ENCODE measurements around the gene RPL7L1. TPM values are rescaled to one million over a fixed set of nuclear protein-coding genes. Genes with fewer than 3 reads are reported as not detected.

Gene RPL7L1
- polyA plus RNA-seq, 3 donors, result 110 to 123 (median 119) TPM

DNA sequence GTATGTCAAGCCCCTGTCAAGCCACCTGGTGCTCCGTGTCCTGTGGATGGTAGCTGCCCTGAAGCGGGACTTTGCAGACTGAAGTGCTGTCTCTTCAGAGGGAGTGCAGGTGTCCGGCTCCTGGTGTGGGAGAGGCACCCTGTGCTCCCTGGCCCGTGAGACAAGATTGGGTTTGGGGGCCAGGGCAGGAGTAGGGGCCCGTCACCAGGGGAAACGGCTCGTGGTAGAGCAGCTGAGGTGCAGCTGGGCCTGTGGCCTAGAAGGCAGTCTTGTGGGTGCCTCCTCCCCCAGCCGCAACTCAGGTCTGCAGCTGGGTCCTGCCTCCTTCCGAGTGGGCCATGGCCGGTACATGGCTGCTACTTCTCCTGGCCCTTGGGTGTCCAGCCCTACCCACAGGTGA lies 36.3 kb downstream of the RPL7L1 start, which contains the start of gene PTCRA:
Gene PTCRA, plus strand, starts transcription at position 322 of the 400 bp plus-strand sequence. Its CDS starts 17 bp downstream, at position 339.
- DNase-seq (ENCODE audit: extremely low read depth in 1 of 11, low read depth in 9 of 11, low spot score in 4 of 11), result no peak

DNA sequence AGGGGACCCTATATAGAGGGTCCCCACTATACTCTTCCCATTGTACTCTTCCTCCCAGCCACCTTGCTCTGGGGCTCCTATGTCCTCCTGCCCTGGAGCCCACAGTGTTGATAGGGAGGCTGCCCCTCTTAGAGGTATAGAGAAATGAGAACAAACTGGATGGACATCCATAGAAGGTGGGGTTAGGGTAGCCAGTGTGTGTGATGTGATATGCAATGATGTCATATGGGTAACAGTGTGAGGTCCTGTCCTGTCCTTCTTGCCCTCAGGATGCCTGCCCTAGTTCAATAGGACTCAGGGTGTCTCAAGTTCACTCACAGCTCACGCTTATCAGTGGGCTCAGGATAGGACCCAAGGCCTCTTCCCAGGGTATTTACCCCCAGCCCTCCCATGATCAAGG lies 36.9 kb downstream of the RPL7L1 start:
- DNase-seq (ENCODE audit: extremely low read depth in 1 of 11, low read depth in 9 of 11, low spot score in 4 of 11), result no peak

DNA sequence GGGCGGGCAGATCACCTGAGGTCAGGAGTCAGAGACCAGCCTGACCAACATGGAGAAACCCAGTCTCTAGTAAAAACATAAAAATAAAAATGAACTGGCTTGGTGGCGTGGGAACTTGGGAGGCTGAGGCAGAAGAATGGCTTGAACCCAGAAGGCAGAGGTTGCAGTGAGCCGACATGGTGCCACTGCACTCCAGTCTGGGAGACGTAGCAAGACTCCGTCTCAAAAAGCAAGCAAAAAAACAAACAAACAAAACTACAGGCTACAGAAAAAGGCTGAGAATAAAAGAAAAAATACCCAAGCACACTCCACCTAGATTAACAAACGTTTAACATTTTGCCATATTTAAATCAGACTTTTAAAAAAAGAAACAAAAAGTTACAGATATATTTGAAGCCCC lies 42.4 kb downstream of the RPL7L1 start:
- no peak for DNase-seq (ENCODE audit: extremely low read depth in 1 of 11, low read depth in 9 of 11, low spot score in 4 of 11)

DNA sequence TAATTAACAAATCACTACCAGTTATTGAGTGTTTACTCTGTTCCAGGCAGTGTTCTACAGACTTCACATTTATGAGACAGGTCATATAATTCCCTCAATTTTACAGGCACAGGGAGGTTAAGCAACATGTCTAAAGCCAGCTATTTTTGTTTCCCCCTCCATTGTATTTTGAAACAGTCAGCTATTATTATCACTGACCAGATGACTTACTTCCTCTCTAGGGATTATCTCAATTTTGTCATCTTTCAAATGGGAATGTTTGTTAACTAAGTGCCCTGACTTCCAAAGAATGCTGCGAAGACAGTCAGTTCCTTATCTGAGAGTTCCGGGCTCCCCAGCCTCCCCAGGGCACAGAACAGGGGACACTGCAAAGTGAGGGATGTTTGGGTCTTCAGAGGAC lies 44.2 kb downstream of the RPL7L1 start:
- no peak for DNase-seq (ENCODE audit: extremely low read depth in 1 of 11, low read depth in 9 of 11, low spot score in 4 of 11)

DNA sequence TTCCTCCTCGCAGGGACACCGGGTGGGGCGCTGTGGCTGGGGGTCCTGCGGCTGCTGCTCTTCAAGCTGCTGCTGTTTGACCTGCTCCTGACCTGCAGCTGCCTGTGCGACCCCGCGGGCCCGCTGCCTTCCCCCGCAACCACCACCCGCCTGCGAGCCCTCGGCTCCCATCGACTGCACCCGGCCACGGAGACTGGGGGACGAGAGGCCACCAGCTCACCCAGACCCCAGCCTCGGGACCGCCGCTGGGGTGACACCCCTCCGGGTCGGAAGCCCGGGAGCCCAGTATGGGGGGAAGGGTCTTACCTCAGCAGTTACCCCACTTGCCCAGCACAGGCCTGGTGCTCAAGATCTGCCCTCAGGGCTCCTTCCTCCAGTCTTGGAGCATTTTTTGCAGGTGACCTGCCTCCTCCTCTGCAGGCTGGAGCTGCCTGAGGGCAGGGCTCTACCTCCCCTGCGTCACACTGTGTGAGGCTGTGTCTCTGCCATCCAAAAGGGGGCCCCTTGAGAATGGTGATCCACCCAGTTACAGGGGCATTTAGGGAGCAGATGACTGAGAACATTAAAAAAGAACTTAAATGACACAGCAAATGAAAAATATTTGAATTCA lies 45.9 kb downstream of the RPL7L1 start:
- no peak for DNase-seq (ENCODE audit: extremely low read depth in 1 of 11, low read depth in 9 of 11, low spot score in 4 of 11)

DNA sequence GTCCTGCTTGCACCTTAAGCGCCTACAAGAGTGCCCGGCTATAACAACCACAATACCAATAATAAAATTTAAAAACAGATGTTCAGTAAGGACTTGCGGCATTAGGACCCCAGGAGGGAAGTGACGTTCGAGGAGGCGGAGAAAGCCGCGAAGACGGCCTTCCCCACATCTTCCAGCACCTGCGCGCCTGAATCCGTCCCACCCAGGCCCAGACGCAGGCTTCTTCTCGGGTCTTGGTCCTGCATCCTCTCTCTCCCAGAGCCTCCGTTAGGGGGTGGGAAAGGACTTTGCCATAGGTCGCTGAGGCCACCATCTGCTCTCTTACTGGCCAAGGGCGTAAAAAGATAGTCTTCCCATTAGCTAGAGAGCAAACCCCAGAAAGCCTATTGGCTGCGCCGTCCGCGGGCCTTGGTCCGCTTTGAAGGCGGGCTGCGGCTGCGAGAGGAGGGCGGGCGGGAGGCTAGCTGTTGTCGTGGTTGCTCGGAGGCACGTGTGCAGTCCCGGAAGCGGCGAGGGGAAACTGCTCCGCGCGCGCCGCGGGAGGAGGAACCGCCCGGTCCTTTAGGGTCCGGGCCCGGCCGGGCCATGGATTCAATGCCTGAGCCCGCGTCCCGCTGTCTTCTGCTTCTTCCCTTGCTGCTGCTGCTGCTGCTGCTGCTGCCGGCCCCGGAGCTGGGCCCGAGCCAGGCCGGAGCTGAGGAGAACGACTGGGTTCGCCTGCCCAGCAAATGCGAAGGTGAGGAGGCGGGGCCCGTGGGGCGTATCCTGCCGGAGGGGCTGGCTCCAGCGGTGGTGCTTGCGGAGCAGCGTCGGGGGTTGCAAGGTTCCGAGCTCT lies 49.8 kb downstream of the RPL7L1 start, which contains the start of gene CNPY3:
Gene CNPY3, plus strand, starts transcription at position 495 of the 835 bp plus-strand sequence. Its CDS starts 91 bp downstream, at position 586.
- DNase-seq (ENCODE audit: extremely low read depth in 1 of 11, low read depth in 9 of 11, low spot score in 4 of 11), result peak; percentile 87 to 94 (median 89)

DNA sequence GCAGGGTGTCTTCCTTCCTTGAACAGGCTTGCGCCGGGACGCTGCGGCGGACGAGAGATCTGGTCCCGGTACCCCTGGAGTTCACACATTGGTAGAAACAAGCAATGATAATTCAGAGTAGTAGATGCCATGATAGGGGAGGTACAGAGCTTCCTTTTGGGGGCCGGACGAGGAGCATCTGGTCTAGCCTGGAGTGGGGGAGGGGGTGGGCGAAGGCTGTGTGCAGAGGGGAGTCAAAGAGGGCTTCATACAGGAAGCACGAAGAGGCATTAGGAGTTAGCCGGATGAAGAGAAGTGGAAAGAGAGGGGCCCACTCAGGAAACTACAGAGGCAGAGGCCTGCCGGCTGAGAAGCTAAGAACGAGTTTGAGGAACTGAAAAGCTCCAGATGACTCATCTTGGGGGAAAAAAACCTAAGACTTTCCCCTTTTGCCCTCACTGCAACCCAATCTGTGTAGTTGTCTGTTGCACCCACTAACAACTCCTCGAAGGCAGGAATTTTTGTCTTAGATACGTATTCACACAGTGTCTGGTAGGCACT lies 50.5 kb downstream of the RPL7L1 start:
- peak in 8 of 11 donors; percentile 44 to 67 (median 54) for DNase-seq (ENCODE audit: extremely low read depth in 1 of 11, low read depth in 9 of 11, low spot score in 4 of 11)

DNA sequence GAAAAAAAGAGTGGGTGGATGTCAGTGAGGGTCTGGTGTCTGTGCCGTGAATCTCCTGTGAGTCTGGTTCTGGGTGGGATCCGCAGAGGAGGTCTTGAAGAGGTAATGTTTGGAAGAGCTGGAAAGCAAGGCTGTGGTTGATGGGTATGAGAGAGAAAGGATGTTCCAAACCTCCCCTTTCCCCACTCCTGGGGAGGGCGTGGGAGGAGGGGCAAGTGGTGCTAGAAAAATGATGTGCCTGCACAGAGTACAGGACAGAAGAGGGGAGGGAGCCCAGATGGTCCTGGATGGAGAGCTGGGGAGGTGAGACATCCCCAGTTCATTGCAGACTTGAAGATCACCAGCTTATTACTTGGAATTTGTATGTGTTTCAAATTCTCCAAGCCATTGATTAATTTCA lies 53.0 kb downstream of the RPL7L1 start:
- DNase-seq (ENCODE audit: extremely low read depth in 1 of 11, low read depth in 9 of 11, low spot score in 4 of 11), result no peak

DNA sequence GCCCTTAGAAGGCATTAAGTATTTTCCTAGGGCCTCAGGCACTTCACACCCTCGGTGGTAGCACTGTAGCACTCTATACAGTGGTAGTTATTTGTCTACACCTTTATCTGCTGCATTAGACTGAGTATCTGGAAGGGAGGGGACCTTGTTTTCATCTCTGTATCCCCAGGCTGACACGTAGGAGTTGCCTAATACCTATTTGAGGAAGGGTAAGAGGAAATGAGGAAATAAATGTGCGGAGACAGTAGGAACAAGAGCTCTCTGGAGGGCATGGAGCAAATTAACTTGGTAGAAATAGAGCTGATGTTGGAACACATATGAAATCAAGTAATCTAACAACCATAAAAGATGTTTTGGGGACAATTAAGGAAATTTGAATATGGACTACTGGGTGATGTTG lies 53.8 kb downstream of the RPL7L1 start:
- DNase-seq (ENCODE audit: extremely low read depth in 1 of 11, low read depth in 9 of 11, low spot score in 4 of 11), result no peak

DNA sequence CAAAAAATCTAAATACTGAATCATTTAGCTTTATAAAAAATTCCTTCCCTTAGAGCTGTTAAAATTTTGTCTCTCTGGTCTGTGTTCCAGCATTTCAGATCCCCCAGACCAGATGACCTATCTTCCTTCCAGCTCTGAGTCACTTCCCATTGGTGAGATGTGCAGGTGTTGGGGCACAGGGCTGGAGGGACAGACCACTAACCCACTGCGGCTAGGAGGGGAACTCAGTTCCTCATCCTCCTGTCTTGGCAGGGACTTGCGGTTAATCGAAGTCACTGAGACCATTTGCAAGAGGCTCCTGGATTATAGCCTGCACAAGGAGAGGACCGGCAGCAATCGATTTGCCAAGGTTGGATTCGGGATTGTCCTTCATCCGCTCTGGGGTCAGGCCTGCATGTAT lies 55.9 kb downstream of the RPL7L1 start:
- no peak for DNase-seq (ENCODE audit: extremely low read depth in 1 of 11, low read depth in 9 of 11, low spot score in 4 of 11)

DNA sequence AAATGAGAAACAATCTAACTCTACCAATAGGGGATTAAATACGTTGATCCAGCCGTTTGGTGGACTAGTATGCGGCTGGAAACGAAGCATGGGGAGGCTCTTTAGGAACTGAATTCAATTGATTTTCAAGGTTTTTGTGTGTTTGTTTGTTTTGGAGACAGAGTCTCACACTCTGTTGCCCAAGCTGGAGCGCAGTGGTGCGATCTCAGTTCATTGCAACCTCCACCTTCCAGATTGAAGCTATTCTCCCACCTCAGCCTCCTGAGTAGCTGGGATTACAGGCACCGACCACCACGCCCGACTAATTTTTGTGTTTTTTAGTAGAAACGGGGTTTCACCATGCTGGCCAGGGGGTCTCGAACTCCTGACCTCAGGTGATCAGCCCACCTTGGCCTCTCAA lies 57.0 kb downstream of the RPL7L1 start:
- no peak for DNase-seq (ENCODE audit: extremely low read depth in 1 of 11, low read depth in 9 of 11, low spot score in 4 of 11)

DNA sequence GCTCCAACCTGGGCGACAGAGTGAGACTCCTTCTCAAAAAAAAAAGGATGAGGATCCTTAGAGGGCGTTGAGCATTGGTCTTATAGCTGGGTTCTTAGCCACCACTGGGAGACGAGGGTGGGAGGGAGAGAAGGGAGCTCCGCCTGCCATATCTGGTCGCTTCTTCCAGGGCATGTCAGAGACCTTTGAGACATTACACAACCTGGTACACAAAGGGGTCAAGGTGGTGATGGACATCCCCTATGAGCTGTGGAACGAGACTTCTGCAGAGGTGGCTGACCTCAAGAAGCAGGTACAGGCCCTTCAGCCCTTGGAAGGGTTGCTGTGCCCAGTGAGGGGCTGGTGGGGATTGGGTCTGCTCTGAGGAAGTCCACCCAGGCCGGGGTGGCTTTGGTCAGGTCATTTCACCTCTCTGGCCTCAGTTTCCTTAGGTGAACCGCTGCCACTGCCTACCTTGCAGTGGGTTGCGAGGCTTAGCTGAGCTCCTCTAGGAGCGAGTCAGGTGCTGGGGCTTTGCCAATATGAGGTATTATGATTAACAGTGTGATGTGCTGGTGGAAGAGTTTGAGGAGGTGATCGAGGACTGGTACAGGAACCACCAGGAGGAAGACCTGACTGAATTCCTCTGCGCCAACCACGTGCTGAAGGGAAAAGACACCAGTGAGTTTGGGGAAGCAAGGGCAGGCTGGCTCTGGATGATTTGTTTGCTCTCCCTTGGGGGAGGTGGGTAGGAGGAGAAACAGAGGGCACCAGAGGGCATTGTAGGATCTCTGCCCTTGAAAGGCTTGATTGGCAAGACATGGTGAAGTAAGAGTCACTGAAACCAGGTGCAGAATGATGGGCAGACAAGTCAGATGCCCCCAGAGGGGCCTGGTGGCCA lies 58.4 kb downstream of the RPL7L1 start:
- no peak for DNase-seq (ENCODE audit: extremely low read depth in 1 of 11, low read depth in 9 of 11, low spot score in 4 of 11)

DNA sequence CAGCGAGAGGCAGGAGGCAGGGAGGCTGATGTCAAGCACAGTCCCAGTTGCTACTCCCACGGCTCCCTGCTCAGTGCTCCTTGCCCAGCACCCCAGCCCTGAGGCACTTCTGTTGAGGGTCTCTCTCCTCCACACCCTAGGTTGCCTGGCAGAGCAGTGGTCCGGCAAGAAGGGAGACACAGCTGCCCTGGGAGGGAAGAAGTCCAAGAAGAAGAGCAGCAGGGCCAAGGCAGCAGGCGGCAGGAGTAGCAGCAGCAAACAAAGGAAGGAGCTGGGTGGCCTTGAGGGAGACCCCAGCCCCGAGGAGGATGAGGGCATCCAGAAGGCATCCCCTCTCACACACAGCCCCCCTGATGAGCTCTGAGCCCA lies 59.0 kb downstream of the RPL7L1 start:
- no peak for DNase-seq (ENCODE audit: extremely low read depth in 1 of 11, low read depth in 9 of 11, low spot score in 4 of 11)

DNA sequence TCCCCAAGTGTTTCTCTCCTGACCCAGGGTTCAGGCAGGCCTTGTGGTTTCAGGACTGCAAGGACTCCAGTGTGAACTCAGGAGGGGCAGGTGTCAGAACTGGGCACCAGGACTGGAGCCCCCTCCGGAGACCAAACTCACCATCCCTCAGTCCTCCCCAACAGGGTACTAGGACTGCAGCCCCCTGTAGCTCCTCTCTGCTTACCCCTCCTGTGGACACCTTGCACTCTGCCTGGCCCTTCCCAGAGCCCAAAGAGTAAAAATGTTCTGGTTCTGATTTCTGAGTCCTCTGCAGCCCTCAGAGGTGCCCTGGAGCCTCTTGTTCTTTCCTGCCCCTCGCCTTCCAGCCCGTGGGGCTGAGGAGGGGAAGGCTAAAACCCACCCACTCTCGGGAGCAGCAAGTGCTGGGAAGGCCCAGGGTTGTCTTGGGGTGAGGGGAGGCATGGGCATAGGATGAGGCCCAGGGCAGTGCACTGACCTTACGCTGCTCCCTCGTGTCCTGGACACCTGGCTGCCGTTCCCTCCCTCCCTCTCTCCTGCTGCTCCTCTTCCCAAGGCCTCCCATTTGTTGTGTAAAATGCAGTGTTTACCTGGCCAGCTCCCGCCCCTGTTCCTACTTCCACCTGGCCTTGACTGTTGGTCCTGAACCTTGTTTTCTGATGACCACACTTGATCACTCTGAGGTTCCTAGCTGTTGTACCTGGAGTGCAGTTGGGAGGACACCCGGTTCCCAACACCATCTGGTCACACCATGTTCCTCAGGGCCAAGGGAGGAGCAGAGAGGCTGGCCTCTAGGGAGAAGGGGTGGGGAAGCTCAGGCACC lies 59.8 kb downstream of the RPL7L1 start:
- no peak for DNase-seq (ENCODE audit: extremely low read depth in 1 of 11, low read depth in 9 of 11, low spot score in 4 of 11)

Other genes with a start within 250 kb of the RPL7L1 start
- gene PRPH2, start 157.0 kb upstream of the RPL7L1 start, polyA plus RNA-seq (ENCODE audit: insufficient read length in 3 of 3), result 1 to 10 TPM; 2.3 to 3.6 (median 3.0) TPM
- 10 to 100 TPM; 21.5 to 26.2 (median 23.4) TPM for gene TBCC, start 133.5 kb upstream of the RPL7L1 start, polyA plus RNA-seq (ENCODE audit: insufficient read length in 3 of 3)
- 10 to 100 TPM; 14.8 to 17.0 (median 15.6) TPM for gene BICRAL, start 97.6 kb upstream of the RPL7L1 start, polyA plus RNA-seq (ENCODE audit: insufficient read length in 3 of 3)
- gene PTCRA, start 36.4 kb downstream of the RPL7L1 start, polyA plus RNA-seq (ENCODE audit: insufficient read length in 3 of 3), result under 1 TPM in 2 of 3 donors, not detected in 1; 0.25 to 0.40 TPM
- gene CNPY3, start 49.9 kb downstream of the RPL7L1 start, polyA plus RNA-seq (ENCODE audit: insufficient read length in 3 of 3), result 10 to 100 TPM; 53.7 to 66.1 (median 60.7) TPM
- 1 to 10 TPM in 1 of 3 donors, under 1 TPM in 2; 0.95 to 2.6 (median 0.98) TPM for gene GNMT, start 81.1 kb downstream of the RPL7L1 start, polyA plus RNA-seq (ENCODE audit: insufficient read length in 3 of 3)
- gene PEX6, start 99.6 kb downstream of the RPL7L1 start, polyA plus RNA-seq (ENCODE audit: insufficient read length in 3 of 3), result 10 to 100 TPM; 23.2 to 32.2 (median 23.4) TPM
- gene PPP2R5D, start 105.0 kb downstream of the RPL7L1 start, polyA plus RNA-seq (ENCODE audit: insufficient read length in 3 of 3), result 10 to 100 TPM; 51.0 to 66.3 (median 64.0) TPM
- gene MEA1, start 134.3 kb downstream of the RPL7L1 start, polyA plus RNA-seq (ENCODE audit: insufficient read length in 3 of 3), result 10 to 100 TPM; 80.8 to 98.4 (median 81.0) TPM
- gene KLHDC3, start 134.6 kb downstream of the RPL7L1 start, polyA plus RNA-seq (ENCODE audit: insufficient read length in 3 of 3), result 100 to 1,000 TPM in 1 of 3 donors, 10 to 100 TPM in 2; 91.7 to 104 (median 96.0) TPM
- 10 to 100 TPM; 58.0 to 62.7 (median 62.6) TPM for gene RRP36, start 142.0 kb downstream of the RPL7L1 start, polyA plus RNA-seq (ENCODE audit: insufficient read length in 3 of 3)
- 10 to 100 TPM; 47.5 to 57.8 (median 57.7) TPM for gene CUL7, start 174.2 kb downstream of the RPL7L1 start, polyA plus RNA-seq (ENCODE audit: insufficient read length in 3 of 3)
- 10 to 100 TPM; 46.8 to 73.4 (median 64.4) TPM for gene MRPL2, start 179.8 kb downstream of the RPL7L1 start, polyA plus RNA-seq (ENCODE audit: insufficient read length in 3 of 3)
- 10 to 100 TPM; 53.8 to 79.3 (median 57.6) TPM for gene KLC4, start 180.0 kb downstream of the RPL7L1 start, polyA plus RNA-seq (ENCODE audit: insufficient read length in 3 of 3)
- 100 to 1,000 TPM; 217 to 274 (median 239) TPM for gene PTK7, start 196.7 kb downstream of the RPL7L1 start, polyA plus RNA-seq (ENCODE audit: insufficient read length in 3 of 3)